Measurements from ENCODE around the gene RASSF9. TPM values are rescaled to one million over a fixed set of nuclear protein-coding genes. Genes with fewer than 3 reads are reported as not detected.

The RASSF9 gene
- total RNA-seq, 1 donor from 2014 or later = 0.93 TPM

DNA sequence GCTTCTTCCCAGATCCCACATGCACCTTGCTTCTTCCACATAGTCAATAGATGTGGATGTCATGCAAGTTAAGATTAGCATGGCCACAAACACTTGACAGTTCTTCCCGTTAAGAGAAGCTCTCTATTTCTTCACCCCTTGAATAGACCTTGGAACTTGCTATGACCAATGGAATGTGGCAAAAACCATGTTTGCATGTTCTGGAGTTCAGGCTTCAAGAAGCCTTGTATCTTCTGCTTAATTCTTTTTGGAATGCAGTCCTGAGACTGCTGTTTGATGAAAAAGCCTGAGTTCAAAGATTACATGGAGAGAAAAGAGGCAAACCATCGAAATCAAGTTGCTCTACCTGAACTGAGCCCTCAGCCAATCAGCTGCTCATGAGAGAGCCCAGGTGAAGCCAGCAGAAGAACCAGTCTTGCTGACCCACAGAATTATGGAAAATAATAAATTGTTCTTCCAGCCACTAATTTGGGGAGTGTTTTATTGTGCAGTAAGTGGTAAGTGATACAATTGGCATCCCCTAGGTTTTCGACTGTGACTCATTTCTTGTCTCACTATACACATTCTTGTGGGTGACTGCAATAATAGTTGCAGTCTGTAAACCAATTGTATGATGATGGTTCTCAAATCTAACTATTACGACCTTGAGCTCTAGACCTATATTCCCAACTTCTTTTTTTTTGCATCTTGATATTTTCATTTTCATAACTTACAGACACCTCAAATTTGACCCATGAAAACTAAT lies 12.6 kb downstream of the RASSF9 start:
- no peak for ATAC-seq
- DNase-seq (ENCODE audit: low spot score) = no peak

- no peak for DNase-seq (ENCODE audit: low spot score)
These were observed 14.4 kb downstream of the RASSF9 start for GRCh38 chr12:85821759-85822158.

DNA sequence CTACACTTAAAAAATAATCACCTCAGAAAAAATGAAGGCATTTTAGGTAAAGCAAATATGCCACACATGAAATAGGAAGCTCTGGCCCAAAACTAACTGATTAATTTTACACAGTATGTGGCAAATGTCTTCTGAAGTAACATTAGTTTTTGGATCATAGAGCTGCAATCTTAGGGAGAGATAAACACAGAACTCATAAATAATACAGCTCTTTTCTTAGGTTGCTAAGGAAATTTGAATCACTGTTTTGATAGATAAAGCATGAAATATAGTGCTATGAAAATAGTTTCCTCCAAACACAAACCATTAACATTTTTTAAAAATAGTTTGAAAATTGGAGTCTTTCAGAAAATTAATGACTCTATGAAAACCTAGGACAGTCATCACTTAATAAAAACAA lies 15.0 kb downstream of the RASSF9 start:
- DNase-seq (ENCODE audit: low spot score) = no peak

More at GRCh38 chr12:85821759-85822158, 14.4 kb downstream of the RASSF9 start:
- ATAC-seq = no peak

DNA sequence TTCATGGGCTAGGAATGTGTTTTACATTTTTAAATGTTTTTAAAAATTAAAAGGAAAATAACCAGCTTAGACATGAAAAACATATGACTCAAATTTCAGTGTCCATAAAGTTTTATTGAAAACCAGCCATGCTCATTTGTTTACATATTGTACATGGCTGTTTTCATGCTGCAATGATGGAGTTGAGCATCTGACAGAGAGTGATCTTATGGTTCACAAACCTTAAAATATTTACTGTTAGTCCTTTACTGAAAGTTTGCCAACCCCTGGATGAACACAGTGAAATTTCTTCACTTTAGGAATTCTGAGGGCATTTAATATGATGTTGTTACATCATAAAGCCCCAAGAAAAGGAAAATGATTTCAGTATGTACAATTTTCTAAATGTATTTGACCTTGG lies 16.1 kb downstream of the RASSF9 start:
- DNase-seq (ENCODE audit: low spot score) (no peak), ATAC-seq (no peak)

More for the DNA sequence above, 15.0 kb downstream of the RASSF9 start:
- ATAC-seq = no peak

GRCh38 chr12:85814741-85815140 lies 21.5 kb downstream of the RASSF9 start:
- ATAC-seq = no peak

GRCh38 chr12:85814071-85814470 lies 22.1 kb downstream of the RASSF9 start:
- ATAC-seq = no peak
- DNase-seq (ENCODE audit: low spot score) = no peak

More at GRCh38 chr12:85814741-85815140, 21.5 kb downstream of the RASSF9 start:
- DNase-seq (ENCODE audit: low spot score) = no peak

DNA sequence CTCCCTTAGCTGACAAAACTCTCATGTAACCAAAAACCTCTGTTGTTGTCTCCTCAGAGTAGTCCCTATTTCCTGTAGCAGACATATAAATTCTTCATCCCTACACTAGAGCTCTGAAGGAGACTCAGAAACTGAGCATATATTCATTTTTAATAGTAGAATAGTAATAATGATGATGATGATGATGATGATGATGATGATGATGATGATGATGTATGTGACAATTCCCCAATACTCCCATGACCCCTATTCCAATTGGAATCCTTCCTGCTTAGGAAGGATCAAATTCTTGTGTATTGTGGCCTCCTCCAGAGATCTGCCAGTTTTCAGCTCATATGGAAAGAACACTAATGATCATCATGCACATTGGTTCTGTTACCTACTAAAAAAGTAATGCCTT lies 26.7 kb downstream of the RASSF9 start:
- no peak for ATAC-seq

DNA sequence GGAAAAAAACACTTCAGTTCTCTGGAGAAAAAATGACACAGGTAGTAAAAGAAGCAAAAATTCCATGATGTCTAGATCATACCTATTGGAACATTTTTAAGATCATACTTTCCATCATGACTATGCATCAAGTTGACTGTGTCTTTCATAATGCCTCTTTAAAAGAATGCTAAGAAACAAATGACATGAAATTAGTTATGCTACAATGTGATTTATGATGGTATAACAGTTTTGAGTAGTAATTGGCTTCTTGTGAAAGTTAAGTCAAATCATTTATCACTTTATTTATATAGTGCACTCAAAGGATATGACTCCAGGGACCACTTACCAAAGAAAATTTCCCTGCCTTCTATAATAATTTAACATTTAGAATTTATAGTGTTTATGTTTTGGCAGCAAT lies 28.5 kb downstream of the RASSF9 start:
- ATAC-seq (no peak), DNase-seq (ENCODE audit: low spot score) (no peak)

More for the DNA sequence above, 26.7 kb downstream of the RASSF9 start:
- no peak for DNase-seq (ENCODE audit: low spot score)

DNA sequence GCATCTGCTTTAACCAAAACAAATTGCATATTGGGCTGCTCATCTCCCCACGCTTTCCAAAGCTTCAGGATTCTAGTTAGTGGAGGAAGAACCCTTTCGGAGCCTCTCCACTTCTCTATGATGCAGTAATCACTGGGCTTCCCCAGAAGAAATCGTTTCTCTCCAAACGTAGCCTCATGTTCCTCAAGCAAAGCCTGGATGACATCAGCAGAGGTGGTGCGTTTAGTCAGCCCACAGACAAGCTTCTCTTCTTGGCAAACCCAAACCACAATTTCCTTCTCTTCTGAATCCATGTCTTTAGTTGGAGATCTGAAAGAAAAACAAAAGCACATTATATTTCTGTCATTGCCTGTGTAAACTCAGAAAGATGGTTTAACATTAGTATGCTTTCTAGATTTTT lies 30.6 kb downstream of the RASSF9 start:
- DNase-seq (ENCODE audit: low spot score) (no peak), ATAC-seq (no peak)

GRCh38 chr12:85804663-85805062 lies 31.5 kb downstream of the RASSF9 start:
- DNase-seq (ENCODE audit: low spot score) (no peak), ATAC-seq (no peak)

GRCh38 chr12:85803923-85804322 lies 32.3 kb downstream of the RASSF9 start:
- no peak for ATAC-seq
- DNase-seq (ENCODE audit: low spot score) = no peak

DNA sequence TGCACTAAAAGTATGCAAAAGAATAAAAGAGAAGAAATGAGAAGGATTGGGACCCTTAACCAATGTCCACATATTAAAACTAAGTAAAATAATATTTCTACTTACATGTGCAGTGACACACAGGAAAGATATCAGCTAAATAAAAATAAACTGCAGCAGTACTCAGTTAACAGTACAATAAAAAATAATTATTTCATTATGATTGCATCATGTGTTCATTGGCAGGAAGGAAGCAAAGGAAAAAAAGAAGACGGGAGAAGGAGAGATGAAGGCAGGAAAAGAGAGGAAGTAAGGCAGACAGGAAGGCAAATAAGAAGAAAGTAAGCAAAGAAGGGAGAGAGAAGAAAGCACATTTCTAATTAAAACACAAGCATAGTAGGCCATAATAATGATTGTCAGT lies 33.0 kb downstream of the RASSF9 start:
- ATAC-seq (no peak), DNase-seq (ENCODE audit: low spot score) (no peak)

DNA sequence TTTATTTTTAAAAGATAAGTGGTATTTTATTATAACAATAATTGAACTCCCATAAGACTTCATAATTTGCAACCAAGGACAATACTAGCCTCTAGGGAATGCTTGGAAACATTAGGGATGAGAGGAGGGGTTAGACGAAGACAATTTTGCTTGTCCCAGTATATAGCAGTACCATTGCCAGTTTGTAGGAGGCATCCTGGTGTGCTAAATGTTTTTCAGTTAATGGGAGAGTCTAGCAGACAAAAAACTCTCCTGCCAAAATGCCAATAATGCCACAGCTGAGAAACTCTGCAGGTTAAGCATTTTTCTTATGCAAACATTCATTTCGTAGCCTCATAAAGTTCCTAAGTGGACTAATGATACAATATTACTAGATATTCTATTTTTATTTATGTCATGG lies 38.1 kb downstream of the RASSF9 start:
- DNase-seq (ENCODE audit: low spot score) (no peak), ATAC-seq (no peak)

DNA sequence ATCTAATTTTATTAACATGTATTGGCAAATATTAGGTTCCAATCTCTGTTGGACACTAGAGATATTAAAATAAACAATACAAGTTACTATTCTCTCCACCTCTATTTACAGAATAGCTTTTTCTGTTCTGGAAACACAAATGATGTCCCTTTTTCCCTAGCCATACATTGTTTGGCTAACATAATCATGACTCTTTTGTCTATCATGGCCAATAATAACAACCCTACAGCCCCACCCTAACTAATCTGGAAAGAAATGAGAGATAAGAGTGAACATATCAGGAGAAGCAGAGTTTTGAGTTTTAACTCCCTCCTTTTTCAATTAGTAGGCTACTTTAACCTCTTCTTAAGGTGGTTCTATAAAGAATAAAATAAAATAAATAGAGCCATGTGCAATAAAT lies 40.2 kb downstream of the RASSF9 start:
- no peak for DNase-seq (ENCODE audit: low spot score)

GRCh38 chr12:85794531-85794930 lies 41.7 kb downstream of the RASSF9 start:
- ATAC-seq (no peak), DNase-seq (ENCODE audit: low spot score) (no peak)

More for the DNA sequence above, 40.2 kb downstream of the RASSF9 start:
- no peak for ATAC-seq

- DNase-seq (ENCODE audit: low spot score) = no peak
- ATAC-seq = no peak
These were observed 52.0 kb downstream of the RASSF9 start for GRCh38 chr12:85784096-85784720.

DNA sequence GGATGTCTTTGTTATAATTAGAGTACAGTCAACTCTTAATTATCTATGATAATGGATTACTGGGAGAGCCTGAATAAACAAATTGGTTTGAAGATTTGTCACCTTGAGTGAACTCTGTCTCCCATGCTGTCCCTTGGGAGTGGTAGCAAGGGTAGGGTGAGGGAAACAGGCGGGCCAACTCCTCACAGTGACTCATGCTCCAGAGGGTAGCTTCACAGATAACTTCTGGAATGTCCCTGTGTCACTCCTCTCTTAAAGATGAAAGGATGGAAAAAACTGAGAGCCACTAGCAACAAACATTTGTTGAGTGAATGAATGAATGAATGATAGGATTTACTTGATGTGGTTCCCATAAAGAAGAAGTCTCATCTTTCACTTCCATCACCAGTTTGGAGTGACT lies 53.5 kb downstream of the RASSF9 start:
- ATAC-seq = no peak
- no peak for DNase-seq (ENCODE audit: low spot score)

DNA sequence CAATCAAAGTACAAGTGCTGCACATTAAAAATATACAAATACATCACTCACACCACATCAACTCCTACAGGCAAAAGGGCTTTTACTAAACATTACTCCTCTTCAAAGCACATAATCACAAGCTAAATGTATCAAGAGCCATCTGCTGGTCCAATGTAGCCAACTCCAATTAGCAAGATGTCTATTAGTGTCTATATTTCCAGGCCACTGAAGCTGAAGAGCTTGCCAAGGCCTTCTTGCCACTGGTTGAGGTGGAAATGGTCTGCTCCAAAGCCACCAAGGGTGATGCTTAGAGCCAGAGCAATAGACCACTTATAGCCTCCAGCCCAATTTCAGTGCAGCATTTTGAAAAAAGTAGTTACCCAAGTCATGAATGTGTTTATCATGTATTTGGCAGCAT lies 54.4 kb downstream of the RASSF9 start:
- no peak for ATAC-seq
- no peak for DNase-seq (ENCODE audit: low spot score)

GRCh38 chr12:85779768-85780167 lies 56.4 kb downstream of the RASSF9 start:
- no peak for DNase-seq (ENCODE audit: low spot score)
- ATAC-seq = no peak

DNA sequence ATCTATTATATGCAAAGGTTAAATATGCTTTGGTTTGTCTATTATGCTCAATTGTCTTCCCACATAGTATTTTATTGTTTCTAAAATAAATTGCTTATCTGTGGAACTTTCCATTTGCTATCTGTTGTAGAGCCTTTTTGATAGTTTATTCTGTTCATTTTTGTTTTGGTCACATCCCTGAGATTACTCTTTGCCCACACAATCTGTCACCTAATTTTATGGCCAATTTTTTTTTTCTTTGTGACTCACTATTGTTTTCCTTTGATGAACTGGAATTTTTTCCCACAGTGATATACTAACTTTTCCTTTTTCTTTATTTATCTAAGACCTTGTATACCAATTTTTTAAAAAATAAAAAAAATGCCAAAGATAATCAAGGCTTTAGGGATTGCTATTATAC lies 61.1 kb downstream of the RASSF9 start:
- ATAC-seq (no peak), DNase-seq (ENCODE audit: low spot score) (no peak)

- no peak for ATAC-seq
- DNase-seq (ENCODE audit: low spot score) = no peak
These were observed 70.7 kb downstream of the RASSF9 start for GRCh38 chr12:85765453-85765869.

- ATAC-seq = no peak
- no peak for DNase-seq (ENCODE audit: low spot score)
These were observed 76.6 kb downstream of the RASSF9 start for GRCh38 chr12:85759623-85760022.

DNA sequence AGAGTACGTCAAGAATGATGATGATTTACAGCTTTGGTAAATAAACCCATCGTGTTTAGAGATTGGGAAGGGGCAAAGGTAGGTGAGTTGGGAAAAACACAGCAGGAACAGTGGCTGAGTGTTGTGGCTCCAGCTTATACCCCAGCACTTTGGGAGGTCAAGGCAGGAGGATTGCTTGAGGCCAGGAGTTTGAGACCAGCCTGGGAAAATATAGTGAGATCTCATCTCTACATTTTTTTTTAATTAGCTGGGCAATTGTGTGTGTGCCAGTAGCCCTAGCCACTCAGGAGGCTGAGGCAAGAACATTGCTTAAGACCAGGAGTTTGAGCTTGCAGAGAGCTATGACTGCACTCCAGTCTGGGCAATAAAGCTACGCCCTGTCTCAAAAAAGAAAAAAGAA lies 77.1 kb downstream of the RASSF9 start:
- ATAC-seq (no peak), DNase-seq (ENCODE audit: low spot score) (no peak)
